Amygdala (tissue), 56 donors: ENCODE results near the gene ZBTB12.
A peak's percentile ranks its signal among the peaks of the same experiment; 100 is the strongest.
"Not testable (repeated sequence)": the region's sequence is repeated elsewhere in the genome, so short reads cannot be mapped to it uniquely, and the experiment has no call there.

Experiments used
- DNase-seq, 56 donors: peaks; one replicate each; lab custom pipeline; 2025; lab: John Stamatoyannopoulos, UW

Gene ZBTB12

GRCh38 chr6:31901953-31902643 lies at the start of gene ZBTB12:
Gene ZBTB12 (minus strand): TSS chr6:31902086. CDS start chr6:31901305, 781 bp downstream.
- DNase-seq = peak; percentile 73 to 97 (median 92)

GRCh38 chr6:31949926-31950548 lies 48.2 kb upstream of the ZBTB12 start:
- DNase-seq = no peak

GRCh38 chr6:31948753-31949413 lies 47.0 kb upstream of the ZBTB12 start:
- no peak for DNase-seq

- DNase-seq = no peak
Measured at GRCh38 chr6:31948306-31948705, 46.4 kb upstream of the ZBTB12 start.

GRCh38 chr6:31947864-31948263 lies 46.0 kb upstream of the ZBTB12 start:
- no peak for DNase-seq

GRCh38 chr6:31947070-31947675 lies 45.3 kb upstream of the ZBTB12 start:
- DNase-seq = no peak

GRCh38 chr6:31946370-31946885 lies 44.5 kb upstream of the ZBTB12 start:
- DNase-seq = no peak

GRCh38 chr6:31945507-31946369 lies 43.9 kb upstream of the ZBTB12 start, which contains the start of gene CFB:
Gene CFB (plus strand): TSS chr6:31946095. CDS start chr6:31946222, 127 bp downstream.
- no peak for DNase-seq

- DNase-seq = no peak
Measured at GRCh38 chr6:31945154-31945506, 43.2 kb upstream of the ZBTB12 start.

GRCh38 chr6:31943742-31944141 lies 41.9 kb upstream of the ZBTB12 start:
- DNase-seq = no peak

GRCh38 chr6:31940256-31940664 lies 38.4 kb upstream of the ZBTB12 start:
- DNase-seq = no peak

GRCh38 chr6:31935823-31936222 lies 33.9 kb upstream of the ZBTB12 start:
- DNase-seq = no peak

- no peak for DNase-seq
Measured at GRCh38 chr6:31935021-31935420, 33.1 kb upstream of the ZBTB12 start.

GRCh38 chr6:31933537-31933936 lies 31.7 kb upstream of the ZBTB12 start:
- no peak for DNase-seq

- not testable (repeated sequence) for DNase-seq
Measured at GRCh38 chr6:31932137-31932536, 30.3 kb upstream of the ZBTB12 start.

- DNase-seq = no peak
Measured at GRCh38 chr6:31930962-31931361, 29.1 kb upstream of the ZBTB12 start.

GRCh38 chr6:31928672-31928939 lies 26.7 kb upstream of the ZBTB12 start:
- no peak for DNase-seq

GRCh38 chr6:31927863-31928671 lies 26.2 kb upstream of the ZBTB12 start:
- DNase-seq = no peak

- peak in 1 of 56 donors; percentile 25 for DNase-seq
Measured at GRCh38 chr6:31927242-31927862, 25.5 kb upstream of the ZBTB12 start, which contains the start of gene C2. Gene C2 (plus strand): TSS chr6:31927717. CDS start chr6:31927753, 36 bp downstream.
